Measurements from ENCODE around the gene DDX11.
"Not testable (repeated sequence)": the region's sequence is repeated elsewhere in the genome, so short reads cannot be mapped to it uniquely, and the experiment has no call there.

Gene DDX11

DNA sequence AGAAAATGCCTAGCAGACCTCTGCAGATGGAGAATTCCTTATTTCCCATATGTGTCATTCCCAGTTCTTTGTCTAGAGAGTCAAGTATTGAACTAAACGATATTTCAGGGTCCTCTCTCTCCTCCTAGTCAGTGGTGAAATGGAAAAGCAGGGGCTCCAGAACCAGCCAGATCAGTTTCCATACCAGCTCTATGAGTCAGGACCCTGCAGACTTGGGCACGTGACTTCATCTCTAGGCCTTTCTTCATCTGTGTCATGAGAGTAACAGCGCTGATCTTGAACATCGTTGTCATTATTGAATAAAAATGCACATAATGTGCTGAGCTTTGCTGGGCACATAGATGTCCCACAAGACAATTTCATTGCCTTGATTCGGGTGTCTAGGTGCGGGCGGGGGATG, 23.1 kb upstream of the DDX11 start:
- not testable (repeated sequence) for H3K9me3 Mint-ChIP-seq; H3K27ac Mint-ChIP-seq; H3K4me3 Mint-ChIP-seq; H3K36me3 Mint-ChIP-seq (ENCODE audit: low read depth); H3K27me3 Mint-ChIP-seq
- peaks cover 41% of the 10 kb centered on the region for H3K4me1 Mint-ChIP-seq (ENCODE audit: low read depth)

DNA sequence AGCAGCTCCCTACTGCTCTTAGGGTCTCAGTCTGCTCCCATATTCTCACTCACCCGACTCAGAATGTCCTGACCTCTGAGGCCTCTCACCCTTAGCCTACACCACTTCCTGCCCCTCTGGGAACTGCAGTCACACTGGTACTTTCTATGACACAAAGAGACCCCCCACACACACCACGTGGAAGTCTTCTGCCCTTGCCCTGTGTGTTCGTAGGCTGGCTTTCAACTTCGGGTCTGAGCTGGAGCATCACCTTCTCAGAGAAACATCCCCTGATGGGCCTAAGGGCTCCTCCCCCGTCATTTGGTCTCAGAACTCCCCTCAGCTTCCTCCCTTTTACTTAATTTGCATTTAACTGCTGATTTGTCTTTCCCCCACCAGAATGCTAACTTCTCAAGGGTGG, 22.0 kb upstream of the DDX11 start:
- H3K27me3 Mint-ChIP-seq; H3K36me3 Mint-ChIP-seq (ENCODE audit: low read depth); H3K9me3 Mint-ChIP-seq: not testable (repeated sequence)
- peaks cover 41% of the 10 kb centered on the region for H3K4me1 Mint-ChIP-seq (ENCODE audit: low read depth)
- H3K4me3 Mint-ChIP-seq = peak overlapping the region; percentile 50
- peak overlapping the region; percentile 89 for H3K27ac Mint-ChIP-seq

- not testable (repeated sequence) for H3K27me3 Mint-ChIP-seq; H3K36me3 Mint-ChIP-seq (ENCODE audit: low read depth); H3K9me3 Mint-ChIP-seq
- peak overlapping the region; percentile 89 for H3K27ac Mint-ChIP-seq
- peaks cover 41% of the 10 kb centered on the region for H3K4me1 Mint-ChIP-seq (ENCODE audit: low read depth)
- H3K4me3 Mint-ChIP-seq = peak overlapping the region; percentile 28
These were observed 21.5 kb upstream of the DDX11 start for GRCh38 chr12:31052121-31052520.

DNA sequence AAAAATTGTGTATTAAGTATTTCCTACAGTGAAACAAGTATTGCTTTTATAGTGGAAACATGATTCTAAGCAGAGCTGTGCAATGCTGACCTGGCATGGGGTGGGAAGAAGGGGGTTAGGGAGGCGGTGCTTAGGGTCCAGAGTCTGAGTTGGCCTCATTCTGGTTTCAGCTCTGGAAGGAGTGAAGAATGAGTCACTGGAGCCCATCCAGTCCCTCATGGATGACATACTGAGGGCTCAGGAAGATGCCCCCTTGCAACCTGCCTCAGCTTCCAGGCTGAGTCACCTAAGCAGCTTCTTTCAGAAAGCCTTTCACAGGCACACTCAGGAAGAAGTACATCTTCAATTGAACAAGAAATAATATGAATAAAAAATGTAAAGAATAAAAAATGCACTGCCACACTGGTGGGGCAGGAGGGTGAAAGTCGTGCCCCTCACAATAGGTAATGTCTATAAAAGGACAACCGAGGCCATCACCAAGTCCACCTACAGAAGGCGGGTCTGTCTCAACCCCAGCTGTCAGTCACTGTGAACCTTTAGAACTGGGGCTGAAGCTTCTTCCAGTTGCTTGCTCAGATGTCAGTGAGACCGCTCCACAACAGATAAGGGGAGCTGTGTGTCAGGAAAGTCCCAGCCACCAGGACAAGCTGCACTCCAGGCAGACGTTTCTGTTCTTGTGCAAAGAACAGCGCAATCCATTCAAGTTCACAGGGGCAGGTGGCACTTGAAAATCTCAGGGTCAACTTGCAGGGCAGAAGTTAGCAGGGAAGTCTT, 20.8 kb upstream of the DDX11 start:
- H3K27me3 Mint-ChIP-seq; H3K36me3 Mint-ChIP-seq (ENCODE audit: low read depth); H3K9me3 Mint-ChIP-seq: not testable (repeated sequence)
- Mint-ChIP-seq H3K27ac (peak overlapping the region; percentile 89), H3K4me1 (ENCODE audit: low read depth) (peaks cover 39% of the 10 kb centered on the region), H3K4me3 (peak overlapping the region; percentile 28)

DNA sequence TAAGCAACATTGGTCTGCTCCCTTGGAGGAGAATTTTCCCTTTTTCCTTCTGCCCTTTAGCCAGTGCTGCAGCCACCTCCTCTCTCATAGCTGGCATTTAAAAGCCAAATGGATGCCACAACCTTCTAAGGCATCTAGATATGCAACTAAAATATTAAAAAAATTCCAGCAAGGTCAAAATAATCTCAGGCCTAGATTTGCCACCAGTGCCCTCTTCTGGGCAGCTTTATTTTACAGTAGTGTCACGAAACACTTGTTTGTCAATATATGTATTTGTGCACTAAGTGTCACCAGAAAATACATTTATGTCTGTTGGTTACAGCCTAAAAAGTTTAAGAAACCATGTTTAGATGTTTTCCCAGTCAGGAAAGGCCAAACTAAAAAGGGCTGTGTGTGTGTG, 19.7 kb upstream of the DDX11 start:
- not testable (repeated sequence) for H3K9me3 Mint-ChIP-seq; H3K27me3 Mint-ChIP-seq; H3K4me3 Mint-ChIP-seq; H3K27ac Mint-ChIP-seq; H3K36me3 Mint-ChIP-seq (ENCODE audit: low read depth)
- peaks cover 34% of the 10 kb centered on the region for H3K4me1 Mint-ChIP-seq (ENCODE audit: low read depth)

- Mint-ChIP-seq H3K9me3 (no peaks in the 10 kb centered on the region), H3K4me1 (ENCODE audit: low read depth) (peaks cover 10% of the 10 kb centered on the region), H3K4me3 (no peak overlapping the region), H3K36me3 (ENCODE audit: low read depth) (no peaks in the 10 kb centered on the region), H3K27ac (no peak overlapping the region), H3K27me3 (no peaks in the 10 kb centered on the region)
These were observed 16.0 kb upstream of the DDX11 start for GRCh38 chr12:31057671-31058070.

DNA sequence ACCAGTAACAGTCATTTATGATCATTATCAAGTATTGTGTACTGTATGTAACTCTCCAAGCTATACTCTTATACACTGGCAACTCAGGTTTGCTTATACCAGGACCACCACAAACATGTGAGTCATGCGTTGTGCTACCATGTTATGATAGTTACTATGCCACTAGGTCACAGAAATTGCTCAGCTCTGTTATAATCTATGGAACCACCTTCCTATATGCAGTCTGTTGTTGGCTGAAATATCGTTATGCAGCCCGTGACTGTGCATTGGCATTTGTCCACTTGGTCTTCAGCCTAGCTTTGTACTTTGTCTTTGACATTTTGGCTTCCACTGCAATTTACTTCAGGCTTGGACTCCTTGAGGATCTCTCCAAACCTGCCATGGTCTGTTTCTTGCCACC, 7.5 kb upstream of the DDX11 start:
- not testable (repeated sequence) for H3K9me3 Mint-ChIP-seq; H3K27me3 Mint-ChIP-seq; H3K4me3 Mint-ChIP-seq; H3K27ac Mint-ChIP-seq; H3K36me3 Mint-ChIP-seq (ENCODE audit: low read depth); H3K4me1 Mint-ChIP-seq (ENCODE audit: low read depth)

GRCh38 chr12:31067656-31068055, 6.0 kb upstream of the DDX11 start:
- not testable (repeated sequence) for H3K4me1 Mint-ChIP-seq (ENCODE audit: low read depth); H3K4me3 Mint-ChIP-seq; H3K36me3 Mint-ChIP-seq (ENCODE audit: low read depth); H3K27ac Mint-ChIP-seq; H3K9me3 Mint-ChIP-seq; H3K27me3 Mint-ChIP-seq

DNA sequence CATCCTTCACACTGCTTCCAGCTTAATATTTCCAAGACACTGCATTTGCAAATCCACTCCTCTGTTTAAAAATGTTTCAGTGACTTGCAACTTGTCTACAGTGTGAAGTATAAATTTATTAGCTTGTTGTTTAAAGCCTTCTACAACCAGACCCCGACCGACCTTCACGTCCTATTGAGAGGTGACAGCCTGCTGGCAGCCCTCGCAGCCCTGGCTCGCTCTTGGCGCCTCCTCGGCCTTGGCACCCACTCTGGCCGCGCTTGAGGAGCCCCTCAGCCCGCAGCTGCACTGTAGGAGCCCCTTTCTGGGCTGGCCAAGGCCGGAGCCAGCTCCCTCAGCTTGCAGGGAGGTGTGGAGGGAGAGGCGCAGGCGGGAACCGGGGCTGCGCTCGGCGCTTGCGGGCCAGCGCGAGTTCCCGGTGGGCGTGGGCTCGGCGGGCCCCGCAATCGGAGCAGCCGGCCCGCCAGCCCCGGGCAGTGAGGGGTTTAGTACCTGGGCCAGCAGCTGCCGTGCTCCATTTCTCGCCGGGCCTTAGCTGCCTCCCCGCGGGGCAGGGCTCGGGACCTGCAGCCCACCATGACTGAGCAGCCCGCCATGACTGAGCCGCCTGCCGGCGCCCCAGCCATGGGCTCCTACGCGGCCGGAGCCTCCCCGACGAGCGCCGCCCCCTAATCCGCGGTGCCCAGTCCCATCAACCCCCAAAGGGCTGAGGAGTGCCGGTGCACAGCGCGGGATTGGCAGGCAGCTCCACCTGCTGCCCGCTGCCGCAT, 2.5 kb upstream of the DDX11 start:
- not testable (repeated sequence) for H3K27ac Mint-ChIP-seq, H3K9me3 Mint-ChIP-seq, H3K27me3 Mint-ChIP-seq, H3K4me3 Mint-ChIP-seq
- peaks cover 29% of the 10 kb centered on the region for H3K4me1 Mint-ChIP-seq (ENCODE audit: low read depth)
- peaks cover 13% of the 10 kb centered on the region for H3K36me3 Mint-ChIP-seq (ENCODE audit: low read depth)

GRCh38 chr12:31072962-31073361, 698 bp upstream of the DDX11 start:
- H3K27me3 Mint-ChIP-seq, H3K9me3 Mint-ChIP-seq: not testable (repeated sequence)
- peaks cover 24% of the 10 kb centered on the region for H3K36me3 Mint-ChIP-seq (ENCODE audit: low read depth)

DNA sequence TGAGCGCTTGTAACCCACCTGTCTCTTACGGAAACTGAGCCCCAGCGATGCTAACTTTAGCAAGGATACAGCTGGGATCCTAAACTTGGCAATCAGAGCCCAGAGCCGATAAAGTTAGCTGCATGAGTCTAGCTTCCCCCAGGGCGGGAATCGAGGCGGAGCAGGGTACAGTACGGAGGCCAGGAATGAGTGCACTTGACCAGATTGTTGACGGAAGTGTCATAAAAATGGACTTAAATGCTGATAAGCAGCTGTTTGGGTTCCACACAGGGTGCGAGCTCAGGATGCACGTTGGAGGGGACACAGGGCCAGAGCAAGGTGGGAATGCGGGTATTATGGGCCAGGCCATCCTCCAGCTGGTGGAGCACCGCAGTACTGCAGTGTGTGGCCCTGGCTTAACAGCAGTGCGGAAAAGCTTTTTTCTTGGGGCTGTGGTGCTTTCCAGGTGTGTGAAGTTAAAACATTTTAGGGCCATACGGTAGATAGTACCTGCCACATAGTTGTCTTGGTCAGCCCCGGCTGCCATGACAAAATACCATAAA, 744 bp downstream of the DDX11 start:
- not testable (repeated sequence) for H3K27me3 Mint-ChIP-seq
- H3K4me1 Mint-ChIP-seq (ENCODE audit: low read depth) = peaks cover 39% of the 10 kb centered on the region

More at GRCh38 chr12:31072962-31073361, 698 bp upstream of the DDX11 start:
- Mint-ChIP-seq H3K4me1 (ENCODE audit: low read depth) (peaks cover 36% of the 10 kb centered on the region), H3K27ac (peak overlapping the region; percentile 98), H3K4me3 (peak overlapping the region; percentile 98)

DNA sequence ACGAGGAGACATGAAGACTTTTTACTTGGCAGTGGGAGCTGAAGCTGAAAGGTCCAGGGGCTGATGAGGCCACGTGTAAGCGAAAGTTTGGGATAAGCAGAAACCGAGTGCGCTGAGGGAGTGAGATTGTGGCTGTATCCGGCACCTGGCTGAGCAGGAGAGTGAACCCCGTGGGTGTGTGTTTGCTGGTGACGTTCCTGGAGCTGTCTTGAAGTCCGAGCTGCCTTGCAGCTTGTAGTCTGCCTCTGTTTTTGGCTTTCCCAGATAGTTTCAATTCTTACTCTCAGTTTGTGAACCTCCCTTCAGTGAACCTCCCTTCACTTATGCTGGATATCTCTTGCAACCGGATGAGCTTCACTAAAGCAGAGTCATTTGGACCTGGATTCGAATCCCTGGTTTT, 2.5 kb downstream of the DDX11 start:
- peaks cover 44% of the 10 kb centered on the region for H3K4me1 Mint-ChIP-seq (ENCODE audit: low read depth)
- H3K27ac Mint-ChIP-seq, H3K9me3 Mint-ChIP-seq, H3K27me3 Mint-ChIP-seq: not testable (repeated sequence)
- peaks cover 42% of the 10 kb centered on the region for H3K36me3 Mint-ChIP-seq (ENCODE audit: low read depth)
- peak overlapping the region; percentile 23 for H3K4me3 Mint-ChIP-seq

More for the DNA sequence above, 744 bp downstream of the DDX11 start:
- Mint-ChIP-seq H3K36me3 (ENCODE audit: low read depth) (peaks cover 26% of the 10 kb centered on the region), H3K27ac (peak overlapping the region; percentile 98), H3K4me3 (peak overlapping the region; percentile 98)
- not testable (repeated sequence) for H3K9me3 Mint-ChIP-seq

- peak overlapping the region; percentile 26 for H3K27ac Mint-ChIP-seq
- peaks cover 41% of the 10 kb centered on the region for H3K4me1 Mint-ChIP-seq (ENCODE audit: low read depth)
- not testable (repeated sequence) for H3K9me3 Mint-ChIP-seq, H3K27me3 Mint-ChIP-seq, H3K4me3 Mint-ChIP-seq
- peaks cover 44% of the 10 kb centered on the region for H3K36me3 Mint-ChIP-seq (ENCODE audit: low read depth)
These were observed 3.4 kb downstream of the DDX11 start for GRCh38 chr12:31077095-31077494.

- not testable (repeated sequence) for H3K9me3 Mint-ChIP-seq, H3K27ac Mint-ChIP-seq, H3K27me3 Mint-ChIP-seq, H3K4me3 Mint-ChIP-seq
- Mint-ChIP-seq H3K4me1 (ENCODE audit: low read depth) (peaks cover 32% of the 10 kb centered on the region), H3K36me3 (ENCODE audit: low read depth) (peaks cover 44% of the 10 kb centered on the region)
These were observed 4.3 kb downstream of the DDX11 start for GRCh38 chr12:31077998-31078397.

GRCh38 chr12:31079421-31079820, 5.8 kb downstream of the DDX11 start:
- H3K27ac Mint-ChIP-seq, H3K9me3 Mint-ChIP-seq, H3K27me3 Mint-ChIP-seq, H3K4me3 Mint-ChIP-seq: not testable (repeated sequence)
- H3K4me1 Mint-ChIP-seq (ENCODE audit: low read depth) = peaks cover 24% of the 10 kb centered on the region
- peaks cover 50% of the 10 kb centered on the region for H3K36me3 Mint-ChIP-seq (ENCODE audit: low read depth)
